ENCODE data around the gene MAX.

Gene MAX

DNA sequence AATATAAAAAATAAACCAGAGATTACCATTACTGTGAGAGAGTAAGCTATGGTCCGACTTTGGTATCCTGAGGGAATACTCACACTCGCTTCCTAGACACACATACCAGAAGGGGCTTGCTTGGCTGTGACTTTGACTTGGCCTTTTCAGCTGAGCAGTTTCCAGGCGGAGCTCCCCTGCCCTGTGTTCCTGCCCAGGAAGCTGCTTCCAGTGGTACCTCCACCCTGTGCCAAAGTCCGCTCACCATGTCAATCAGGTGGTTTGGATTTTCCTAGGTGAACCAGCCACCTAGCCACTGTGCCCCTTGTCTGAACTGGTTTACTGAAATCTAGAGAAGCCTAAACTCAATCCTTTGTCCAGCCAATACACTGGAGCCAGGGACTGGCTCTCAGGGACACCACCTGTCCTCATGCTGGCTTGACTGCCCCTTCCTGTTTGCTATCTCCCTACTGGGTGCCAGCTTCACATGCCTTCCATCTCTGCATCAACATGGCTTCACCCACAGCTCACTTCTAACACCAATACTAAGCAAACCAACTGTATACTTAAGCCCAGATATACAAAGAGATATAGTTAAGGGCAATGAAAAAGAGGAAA, 28.6 kb downstream of the MAX start:
- DNase-seq (ENCODE audit: low read depth in 2 of 2) = no peak

DNA sequence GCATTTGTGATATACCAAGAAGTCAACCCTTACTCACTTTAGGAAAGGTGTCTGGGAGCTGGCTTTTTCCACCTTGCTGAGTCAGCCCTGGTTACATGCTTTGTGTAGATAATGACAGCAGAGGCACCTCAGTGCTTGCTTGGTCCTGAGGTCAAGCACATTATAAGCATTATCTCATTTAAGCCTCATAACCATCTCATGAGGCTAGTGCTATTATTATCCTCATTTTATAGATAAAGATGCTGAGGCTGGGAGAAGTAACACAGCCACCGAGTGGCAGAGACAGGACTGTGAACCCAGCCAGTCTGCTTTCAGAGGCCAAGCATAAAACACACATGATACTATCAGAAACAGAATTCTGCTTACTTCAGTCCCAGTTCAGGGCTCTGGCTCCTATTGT, 29.4 kb downstream of the MAX start:
- DNase-seq (ENCODE audit: low read depth in 2 of 2) = no peak

DNA sequence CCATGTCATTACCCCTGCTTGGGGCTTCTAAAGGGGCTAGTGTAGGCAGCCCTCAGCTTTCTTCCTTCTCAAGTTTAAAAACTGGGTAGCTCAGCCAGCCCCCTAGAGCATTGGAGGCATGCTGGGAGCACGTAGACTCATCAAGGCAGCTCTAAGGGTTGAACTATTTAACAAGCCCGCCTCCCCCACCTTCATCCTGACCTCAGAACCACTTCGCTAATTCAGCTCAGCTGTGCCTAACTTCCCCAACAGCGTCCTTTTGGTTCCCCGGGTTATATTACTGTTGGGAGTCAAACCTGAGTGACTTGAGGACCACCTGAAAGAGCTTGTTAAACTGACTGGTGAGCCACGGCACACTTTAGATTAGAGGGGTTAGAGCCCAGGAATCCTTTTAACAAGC, 30.1 kb downstream of the MAX start:
- no peak for DNase-seq (ENCODE audit: low read depth in 2 of 2)

DNA sequence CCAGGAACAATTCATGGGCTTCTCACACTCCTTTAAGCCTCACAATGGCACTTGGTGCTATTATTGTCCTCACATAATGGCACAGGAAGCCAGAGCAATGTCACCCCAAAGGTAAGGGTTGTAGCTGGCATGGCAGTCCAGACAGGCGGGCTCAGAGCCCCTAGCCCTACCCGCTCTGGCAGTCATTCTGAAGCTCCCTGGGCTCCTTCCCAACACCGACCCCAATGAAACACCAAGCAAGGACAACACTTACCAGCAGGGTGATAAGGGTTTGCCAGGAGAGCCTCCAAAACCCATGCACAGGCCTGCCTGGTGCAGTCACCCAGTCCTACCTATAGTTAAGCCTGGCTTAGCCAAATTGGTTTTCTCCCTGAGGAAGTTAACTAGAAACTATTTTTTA, 30.8 kb downstream of the MAX start:
- DNase-seq (ENCODE audit: low read depth in 2 of 2) = no peak

DNA sequence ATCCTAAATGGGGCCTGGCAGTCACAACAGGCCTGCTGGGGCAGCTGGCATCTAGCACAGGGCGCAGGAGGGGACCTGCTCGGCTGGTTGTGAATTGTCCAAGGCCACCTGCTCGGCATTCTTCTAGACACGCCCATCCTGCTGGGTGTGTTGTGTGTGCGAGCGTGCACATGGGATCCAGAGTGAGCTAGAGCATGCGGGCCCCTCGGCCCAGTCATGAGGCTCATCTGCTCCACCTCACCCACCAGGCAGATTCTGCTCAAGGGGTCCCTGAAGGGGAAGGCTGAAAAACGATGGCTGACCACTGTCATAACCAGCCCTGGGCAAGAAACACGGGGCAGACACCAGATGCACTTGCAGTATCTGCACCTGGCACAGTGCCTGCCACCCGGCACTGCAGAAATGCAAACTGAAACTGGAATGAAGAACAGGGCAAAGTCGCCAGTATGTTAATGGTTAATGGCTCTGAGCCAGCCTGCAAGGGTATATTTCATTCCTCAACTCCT, 31.8 kb downstream of the MAX start:
- no peak for DNase-seq (ENCODE audit: low read depth in 2 of 2)

DNA sequence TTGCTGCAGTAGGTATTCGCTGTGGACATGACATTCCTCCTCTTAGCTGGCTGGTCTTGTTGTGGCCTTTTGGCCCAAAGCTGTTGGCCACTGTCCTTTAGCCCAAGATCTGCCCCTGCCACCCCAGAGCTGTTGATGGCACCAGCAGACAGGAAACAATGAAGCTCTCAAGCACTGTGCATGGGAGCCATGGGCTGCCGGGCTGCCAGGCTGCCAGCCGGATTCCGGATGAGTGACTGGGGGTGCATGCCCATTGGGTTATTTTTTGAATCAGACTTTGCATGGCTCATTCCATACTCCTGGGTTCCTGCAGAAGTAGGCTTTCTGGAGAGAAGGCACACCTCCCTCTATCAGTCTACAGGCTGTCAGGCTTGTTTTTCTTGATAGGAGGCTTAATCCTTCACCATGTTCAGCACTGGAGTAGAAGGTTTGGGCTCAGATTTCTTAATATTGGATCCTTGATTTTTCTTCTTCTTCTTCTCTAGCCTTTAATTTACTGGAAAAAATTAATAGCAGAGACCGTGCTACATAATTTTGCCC, 32.4 kb downstream of the MAX start:
- DNase-seq (ENCODE audit: low read depth in 2 of 2) = no peak

DNA sequence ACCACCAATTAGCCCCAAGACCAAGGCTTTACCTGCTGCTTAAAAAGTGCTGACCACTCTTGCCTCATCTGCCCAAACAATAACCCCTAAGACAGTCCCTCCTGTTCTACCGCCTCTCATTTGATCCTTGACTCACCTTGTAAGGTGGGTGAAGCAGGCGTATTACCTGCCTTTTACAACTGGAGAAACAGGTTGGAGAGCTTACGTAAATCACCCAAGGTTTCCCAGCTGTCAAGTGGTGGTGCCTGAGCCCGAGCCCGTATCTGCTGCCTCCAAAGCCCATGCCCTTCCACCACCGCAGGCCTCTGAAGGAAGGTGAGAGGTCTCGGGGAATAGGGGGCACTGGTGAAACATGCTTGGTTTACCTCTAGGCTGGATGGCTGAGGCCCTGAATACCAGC, 36.6 kb downstream of the MAX start:
- no peak for DNase-seq (ENCODE audit: low read depth in 2 of 2)

DNA sequence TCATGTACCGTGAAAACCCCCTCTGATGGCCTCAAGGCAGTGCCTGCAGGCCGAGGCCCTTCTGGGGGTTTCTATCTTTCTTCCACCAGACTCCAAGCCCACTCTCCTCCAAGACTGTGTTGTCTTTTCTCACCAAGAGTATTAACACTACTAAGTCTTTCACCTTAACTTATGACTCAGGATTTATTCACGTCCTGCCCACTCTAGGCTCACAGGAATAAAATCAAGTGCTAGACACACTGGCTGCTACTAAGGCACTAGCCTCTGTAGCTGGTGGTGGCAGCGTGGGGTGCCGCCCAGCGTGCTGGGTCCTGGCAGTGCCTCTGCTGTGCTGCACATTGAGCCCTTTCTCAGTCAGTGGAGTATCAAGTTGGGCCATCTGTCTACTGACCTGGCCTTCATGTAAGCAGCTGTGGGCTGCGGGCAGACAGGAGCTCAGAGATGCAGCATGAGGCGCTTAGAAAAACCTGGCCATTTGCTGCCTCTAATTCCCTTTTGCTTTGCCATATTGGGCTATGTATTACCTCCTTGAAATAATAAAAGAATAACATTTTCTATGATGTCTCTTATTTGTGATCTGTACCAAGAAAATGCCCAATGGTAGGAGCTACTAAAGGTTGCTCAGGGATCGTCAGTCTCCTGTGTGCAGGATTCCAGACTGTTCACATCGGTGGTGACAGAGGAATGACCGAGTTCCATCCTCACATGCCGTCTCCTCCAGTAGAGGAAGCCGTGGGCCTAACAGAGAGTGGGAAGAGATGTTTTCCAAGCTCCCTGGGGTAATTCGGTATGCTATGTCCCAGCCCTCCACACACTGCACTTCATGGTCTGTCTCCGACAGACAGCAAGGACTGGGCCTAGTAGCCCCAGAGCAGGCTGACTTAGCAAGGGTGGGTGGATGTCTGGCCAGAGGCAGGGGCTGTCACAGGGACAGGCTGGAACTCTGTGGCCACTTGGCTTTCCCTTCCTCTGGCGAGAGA, 39.9 kb downstream of the MAX start:
- DNase-seq (ENCODE audit: low read depth in 2 of 2) = no peak

DNA sequence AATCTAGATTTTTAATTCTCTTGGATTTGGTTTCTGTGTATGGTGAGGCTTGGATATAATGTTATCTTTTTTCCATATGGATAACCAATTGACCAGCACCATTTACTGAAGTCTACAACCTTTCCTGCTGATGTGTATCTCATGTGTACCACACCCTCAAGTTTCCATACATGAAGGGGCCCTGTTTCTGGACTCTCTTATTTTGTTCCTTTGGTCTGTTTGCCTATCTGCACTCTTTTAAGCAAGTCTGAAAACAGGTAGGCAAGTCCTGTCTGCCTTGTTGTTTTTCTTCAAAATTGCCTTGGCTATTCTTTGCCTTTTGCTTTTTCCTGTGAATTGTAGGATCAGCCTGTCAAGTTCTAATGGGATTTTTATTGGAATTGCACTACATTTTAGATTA, 44.6 kb downstream of the MAX start:
- no peak for DNase-seq (ENCODE audit: low read depth in 2 of 2)

DNA sequence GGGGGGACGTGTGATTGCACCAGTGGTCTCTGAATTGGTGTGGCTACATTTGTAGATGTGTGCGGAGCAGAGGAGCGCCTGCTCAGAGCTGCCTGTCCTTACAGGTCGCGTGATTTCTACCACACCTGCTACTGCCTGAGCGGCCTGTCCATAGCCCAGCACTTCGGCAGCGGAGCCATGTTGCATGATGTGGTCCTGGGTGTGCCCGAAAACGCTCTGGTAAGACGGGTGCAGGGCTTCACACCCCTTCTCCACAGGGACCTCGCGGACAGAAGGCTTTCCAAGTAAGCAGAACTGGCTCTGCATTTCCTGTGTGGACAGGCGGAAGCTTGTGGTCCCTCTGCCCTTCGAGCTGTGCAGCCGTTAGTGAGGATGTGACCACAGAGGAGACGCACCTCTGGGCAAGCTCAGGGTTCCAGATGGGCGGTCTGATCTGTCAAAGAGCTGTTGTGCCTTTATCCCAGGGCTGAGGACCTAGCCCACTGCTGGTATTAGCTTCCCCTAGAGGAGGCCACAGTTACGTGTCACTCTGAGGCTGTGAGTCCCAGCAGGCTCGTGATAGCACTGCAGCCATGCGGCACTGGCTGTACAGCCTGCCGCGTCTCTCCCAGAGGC, 47.7 kb downstream of the MAX start:
- no peak for DNase-seq (ENCODE audit: low read depth in 2 of 2)

DNA sequence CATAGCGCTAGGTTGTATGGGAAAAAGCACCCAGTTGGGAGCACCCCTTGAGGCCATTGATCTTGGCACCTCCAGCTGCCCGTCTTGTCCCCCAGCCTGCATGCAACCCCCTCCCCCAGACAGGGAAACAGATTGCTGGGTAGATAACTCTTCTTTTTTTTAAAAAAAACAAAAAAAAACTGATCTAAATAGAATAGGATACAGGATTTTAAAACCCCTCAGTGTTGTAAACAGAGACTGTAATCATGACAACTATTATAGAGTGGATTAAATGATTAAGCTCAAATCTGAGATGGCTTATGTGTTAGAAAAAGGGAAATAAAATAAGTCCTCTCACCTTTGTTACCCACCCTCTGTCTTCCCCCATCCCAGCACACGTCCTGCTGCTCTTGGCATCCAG, 48.9 kb downstream of the MAX start:
- DNase-seq (ENCODE audit: low read depth in 2 of 2) = no peak

DNA sequence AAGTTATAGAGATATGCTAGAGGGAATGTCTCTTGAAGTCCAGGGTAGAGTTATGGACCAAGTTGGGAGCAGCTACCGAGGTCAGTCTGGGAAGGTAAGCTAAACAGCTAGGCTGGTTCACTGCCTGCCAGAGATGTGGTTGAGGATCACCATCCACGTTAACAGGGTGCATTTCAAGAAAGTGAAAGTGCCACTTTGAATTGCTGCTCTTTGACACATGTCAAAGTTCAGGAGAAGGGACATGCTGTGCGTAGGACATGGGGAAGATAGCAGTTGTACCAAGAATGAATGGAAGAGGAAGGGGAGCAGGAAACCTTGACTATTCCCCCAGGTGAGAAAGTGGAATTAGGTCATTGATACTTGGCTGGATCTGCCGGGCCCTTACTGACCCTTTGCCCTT, 49.5 kb downstream of the MAX start:
- DNase-seq (ENCODE audit: low read depth in 2 of 2) = no peak

DNA sequence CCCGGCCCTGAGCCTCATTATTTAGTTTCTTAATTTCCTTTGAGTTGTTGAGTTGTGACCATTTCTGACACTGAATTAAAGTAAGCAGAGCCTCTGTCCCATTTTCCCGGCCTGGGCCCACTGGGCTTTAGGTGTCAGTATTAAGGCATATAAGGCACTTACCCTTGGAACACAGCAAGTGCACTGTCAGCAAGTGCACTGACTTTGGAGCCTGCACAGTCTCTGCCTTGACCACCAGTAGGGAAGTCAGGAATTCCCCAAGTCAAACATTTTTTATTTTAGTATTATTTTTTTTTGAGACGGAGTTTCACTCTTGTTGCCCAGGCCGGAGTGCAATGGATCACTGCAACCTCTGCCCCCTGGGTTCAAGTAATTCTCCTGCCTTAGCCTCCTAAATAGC, 56.6 kb downstream of the MAX start:
- no peak for DNase-seq (ENCODE audit: low read depth in 2 of 2)

DNA sequence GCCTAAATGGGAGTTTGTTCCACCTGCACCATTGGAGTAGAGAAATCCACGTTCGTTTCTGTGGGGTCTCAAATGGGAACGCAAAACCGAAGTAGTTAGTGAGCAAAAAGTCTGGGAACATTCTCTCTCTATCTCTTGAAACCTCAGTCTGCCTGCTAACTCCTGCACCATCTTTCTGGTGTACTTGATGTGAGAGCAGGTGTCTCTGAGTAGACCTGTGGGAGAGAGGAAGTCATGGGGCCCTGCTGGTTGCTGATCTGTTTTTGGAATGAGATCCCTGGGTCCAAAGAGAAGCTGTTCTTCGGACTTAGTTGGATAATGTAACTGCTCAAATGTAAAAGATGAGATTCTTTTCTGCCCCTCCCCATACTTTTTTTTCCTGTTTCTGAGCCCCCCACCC, 57.3 kb downstream of the MAX start:
- no peak for DNase-seq (ENCODE audit: low read depth in 2 of 2)

DNA sequence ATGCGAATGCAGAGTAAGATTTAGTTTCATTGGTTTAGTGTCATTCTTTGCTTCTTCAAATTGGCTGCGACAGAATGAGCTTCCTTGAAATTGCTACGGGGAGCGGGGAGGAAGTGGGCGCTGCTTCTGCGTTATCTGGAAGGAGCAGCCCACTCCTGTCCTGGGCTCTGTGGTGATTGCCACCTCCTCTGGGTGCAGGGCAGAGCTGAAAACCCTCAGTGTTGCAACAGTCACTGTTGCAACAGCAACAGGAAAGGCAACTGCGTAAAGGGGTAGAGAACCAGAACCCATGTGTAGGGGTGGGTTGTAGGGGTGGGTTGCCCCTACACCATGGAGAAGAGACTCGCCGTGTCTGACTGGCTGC, 57.7 kb downstream of the MAX start:
- no peak for DNase-seq (ENCODE audit: low read depth in 2 of 2)

DNA sequence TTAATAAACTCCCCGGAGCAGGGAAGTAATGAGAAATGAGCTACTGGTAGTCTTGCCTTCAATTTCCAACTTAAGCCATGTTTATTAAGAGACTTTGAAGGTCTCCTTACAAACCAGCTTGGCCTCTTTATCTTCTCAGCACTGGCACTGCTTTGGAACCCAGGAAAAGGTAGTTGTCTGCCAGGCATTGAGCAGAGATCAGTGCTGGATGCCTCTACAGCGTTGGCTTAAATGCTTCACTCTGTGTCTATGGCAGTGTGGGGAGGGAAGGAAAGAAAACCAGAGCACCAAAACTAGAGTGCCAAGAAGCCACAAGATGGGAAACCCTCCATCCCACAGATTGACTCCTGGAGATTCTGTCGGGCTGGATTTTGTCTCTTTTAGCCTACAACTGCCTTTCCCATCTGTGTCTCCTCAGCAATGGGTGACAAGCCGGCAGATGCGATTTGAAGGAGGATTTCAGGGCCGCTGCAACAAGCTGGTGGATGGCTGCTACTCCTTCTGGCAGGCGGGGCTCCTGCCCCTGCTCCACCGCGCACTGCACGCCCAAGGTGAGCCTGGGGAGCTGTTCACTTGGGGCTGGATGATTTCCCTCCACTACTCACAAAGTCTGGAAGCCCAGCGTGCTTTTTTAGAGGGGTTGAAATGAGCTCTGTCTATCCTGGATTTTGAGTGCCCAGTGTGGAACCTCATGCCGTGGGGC, 58.3 kb downstream of the MAX start:
- DNase-seq (ENCODE audit: low read depth in 2 of 2) = no peak

DNA sequence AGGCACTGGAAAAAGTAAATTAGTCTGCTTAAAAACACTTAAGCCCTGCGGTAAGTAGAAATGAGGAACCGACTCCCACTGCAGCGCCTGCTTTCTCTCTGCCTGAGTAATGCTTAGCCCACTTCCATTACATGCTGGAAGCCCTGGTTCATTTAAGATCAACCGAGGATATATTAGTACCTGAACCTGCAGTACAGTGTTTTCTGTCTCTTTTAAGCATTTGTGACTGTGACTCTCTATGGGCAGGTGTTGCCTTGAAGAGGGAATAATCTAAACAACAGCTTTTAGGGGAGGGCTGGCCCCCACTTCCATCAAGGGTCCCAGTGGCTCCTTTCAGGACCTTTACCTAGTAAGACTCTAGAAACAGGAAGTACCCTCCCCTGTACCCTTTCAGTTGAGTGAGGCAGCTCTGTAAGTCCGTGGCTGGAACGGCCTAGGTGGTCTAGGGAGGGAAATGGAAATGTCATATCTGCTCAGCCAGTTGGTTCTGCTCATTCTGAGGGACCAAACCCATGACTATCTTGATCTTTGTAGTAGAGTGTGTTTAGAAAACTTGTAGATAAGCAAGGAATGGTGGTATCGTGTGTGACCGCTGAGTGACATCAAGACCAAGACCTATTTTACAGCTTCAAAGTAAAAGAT, 59.5 kb downstream of the MAX start:
- no peak for DNase-seq (ENCODE audit: low read depth in 2 of 2)

DNA sequence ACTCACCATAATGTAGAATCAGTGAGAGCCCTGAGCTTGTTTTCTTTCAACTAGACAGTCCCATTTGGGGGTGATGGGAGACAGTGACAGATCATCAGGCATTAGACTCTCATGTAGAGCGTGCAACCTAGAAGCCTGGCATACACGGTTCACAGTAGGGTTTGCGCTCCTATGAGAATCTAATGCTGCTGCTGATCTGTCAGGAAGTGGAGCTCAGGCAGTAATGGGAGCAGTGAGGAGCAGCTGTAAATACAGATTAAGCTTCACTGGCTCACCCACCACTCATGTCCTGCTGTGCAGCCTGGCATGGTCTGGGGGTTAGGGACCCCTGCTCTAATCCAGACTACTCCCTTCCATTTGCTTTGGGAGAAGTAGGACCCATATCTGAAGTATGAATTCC, 60.0 kb downstream of the MAX start:
- DNase-seq (ENCODE audit: low read depth in 2 of 2) = no peak

DNA sequence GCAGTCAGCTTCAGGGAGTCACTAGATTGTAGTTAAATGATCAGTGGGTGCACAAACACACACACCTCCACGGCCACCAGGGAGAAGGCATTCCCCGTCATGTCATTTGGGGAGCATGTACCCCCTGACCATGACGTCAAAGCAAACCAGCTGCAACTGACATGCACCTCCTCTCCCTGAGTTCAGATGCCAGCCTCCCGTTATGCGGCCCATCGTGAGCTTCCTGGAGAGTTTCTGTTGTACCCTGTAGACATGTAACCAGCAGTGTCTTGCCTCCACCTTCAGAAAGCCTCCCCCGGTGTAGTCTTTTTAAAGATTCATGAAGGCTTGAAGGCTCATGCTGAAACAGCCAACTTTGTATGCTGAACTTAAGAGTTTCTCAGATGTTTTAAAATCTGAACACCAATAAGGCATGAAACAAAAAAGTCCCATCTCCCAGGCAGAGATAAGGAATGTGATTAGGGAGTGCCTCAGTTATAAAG, 60.8 kb downstream of the MAX start:
- DNase-seq (ENCODE audit: low read depth in 2 of 2) = no peak

DNA sequence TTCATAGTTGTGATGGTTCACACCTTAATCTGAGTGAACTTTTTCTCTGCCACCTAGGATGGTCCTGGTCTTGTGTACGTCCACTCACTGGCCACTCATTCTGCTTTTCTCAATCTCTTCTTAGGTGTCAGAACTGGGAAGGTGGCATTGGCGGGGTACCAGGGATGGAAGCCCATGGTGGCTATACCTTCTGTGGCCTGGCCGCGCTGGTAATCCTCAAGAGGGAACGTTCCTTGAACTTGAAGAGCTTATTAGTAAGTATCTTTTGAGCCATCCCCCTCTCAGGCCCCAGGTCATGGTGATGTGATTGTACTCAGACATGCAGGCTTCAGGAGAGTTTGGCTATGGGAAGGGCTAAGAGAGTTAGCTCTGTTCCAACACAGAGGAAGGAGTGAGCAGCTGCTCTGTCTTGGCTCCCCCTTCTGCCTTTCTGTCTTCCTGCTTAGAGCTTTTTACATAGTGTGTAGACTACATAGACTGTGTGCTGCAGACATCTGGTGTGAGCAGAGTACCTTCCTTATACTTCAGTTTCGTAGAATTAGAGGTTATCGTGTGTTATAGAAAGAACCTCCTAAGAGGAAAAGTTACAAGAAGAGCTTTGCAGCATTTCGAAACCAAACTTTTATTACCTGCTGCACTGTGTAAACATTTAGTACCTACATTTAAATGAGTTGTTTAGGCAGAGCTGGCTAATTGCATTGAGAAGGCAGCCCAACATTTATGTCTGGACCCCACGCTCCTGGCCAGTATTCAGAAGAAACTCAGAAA, 61.5 kb downstream of the MAX start:
- DNase-seq (ENCODE audit: low read depth in 2 of 2) = no peak

DNA sequence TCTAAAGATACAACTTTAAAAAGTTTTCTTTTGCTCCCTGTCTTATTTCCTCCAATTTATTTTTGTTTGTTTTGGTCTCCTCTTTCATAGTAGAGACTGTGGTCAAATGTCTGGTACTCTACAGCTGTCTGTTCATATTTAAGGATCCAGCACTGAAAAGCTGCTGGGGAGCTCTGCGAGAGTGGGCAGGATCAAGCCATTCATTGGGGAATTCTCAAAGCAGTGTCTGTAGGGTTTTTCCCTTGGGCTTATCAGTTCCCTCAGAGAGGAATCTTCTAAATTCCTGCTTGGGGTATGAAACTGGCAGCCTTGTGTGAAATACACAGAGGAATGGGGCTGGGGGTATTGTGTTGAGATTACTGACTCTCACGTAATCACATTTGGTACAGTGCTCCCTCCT, 63.4 kb downstream of the MAX start:
- no peak for DNase-seq (ENCODE audit: low read depth in 2 of 2)
